ENCODE measurements around the gene DYNC2LI1.
A peak's percentile ranks its signal among the peaks of the same experiment; 100 is the strongest.

Gene DYNC2LI1

DNA sequence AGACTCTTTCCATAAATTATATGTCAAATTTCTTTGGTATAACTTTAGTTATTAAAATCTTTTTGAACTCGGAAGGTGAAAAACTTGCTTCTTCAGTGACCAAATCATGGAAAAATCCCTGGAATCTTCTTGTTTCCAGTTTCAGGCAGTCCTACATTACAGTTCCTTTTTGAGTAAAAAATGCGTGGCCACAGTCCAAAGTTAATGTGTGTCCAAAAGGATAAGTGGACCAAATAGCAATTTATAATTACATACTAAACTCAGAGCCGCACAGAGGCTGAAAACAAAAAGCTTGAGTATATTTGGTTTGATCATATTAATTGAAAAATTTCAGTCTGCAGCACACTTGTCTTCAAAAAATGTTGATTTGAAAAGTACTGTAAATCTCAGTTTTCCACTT, 28.4 kb upstream of the DYNC2LI1 start:
- H3K4me3 ChIP-seq (ENCODE audit: control insufficient read depth, low read depth, low read length): no peak overlapping the region
- DNase-seq (ENCODE audit: low read depth): no peak
- TF ChIP-seq, protein P1, sequence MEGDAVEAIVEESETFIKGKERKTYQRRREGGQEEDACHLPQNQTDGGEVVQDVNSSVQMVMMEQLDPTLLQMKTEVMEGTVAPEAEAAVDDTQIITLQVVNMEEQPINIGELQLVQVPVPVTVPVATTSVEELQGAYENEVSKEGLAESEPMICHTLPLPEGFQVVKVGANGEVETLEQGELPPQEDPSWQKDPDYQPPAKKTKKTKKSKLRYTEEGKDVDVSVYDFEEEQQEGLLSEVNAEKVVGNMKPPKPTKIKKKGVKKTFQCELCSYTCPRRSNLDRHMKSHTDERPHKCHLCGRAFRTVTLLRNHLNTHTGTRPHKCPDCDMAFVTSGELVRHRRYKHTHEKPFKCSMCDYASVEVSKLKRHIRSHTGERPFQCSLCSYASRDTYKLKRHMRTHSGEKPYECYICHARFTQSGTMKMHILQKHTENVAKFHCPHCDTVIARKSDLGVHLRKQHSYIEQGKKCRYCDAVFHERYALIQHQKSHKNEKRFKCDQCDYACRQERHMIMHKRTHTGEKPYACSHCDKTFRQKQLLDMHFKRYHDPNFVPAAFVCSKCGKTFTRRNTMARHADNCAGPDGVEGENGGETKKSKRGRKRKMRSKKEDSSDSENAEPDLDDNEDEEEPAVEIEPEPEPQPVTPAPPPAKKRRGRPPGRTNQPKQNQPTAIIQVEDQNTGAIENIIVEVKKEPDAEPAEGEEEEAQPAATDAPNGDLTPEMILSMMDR (IDR thresholded peaks at IDR 0.05; ENCODE audit: control insufficient read depth, insufficient read depth, low read depth, low read length, missing control alignments): no peak

DNA sequence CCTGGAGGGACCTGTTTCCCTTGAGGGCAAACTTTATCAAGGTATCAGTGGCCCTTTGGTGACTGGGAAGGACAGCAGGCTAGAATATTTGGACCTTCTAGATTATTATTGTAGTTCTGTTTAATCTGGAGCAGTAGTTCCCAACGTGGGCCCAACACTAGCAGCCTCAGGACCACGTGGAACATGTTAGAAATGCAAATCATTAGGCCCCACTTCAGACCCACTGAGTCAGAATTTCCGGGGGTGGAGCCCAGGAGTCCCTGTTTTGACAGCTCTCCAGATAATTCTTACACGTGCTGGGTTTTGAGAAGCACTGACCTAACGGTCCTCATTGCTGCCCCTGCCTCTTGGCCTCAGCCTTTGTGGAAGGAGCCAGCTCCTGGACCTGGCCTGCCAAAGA, 25.5 kb upstream of the DYNC2LI1 start:
- no peak for DNase-seq (ENCODE audit: low read depth)
- H3K4me3 ChIP-seq (ENCODE audit: control insufficient read depth, low read depth, low read length): no peak overlapping the region
- TF ChIP-seq, protein P1 (IDR thresholded peaks at IDR 0.05; ENCODE audit: control insufficient read depth, insufficient read depth, low read depth, low read length, missing control alignments): no peak

DNA sequence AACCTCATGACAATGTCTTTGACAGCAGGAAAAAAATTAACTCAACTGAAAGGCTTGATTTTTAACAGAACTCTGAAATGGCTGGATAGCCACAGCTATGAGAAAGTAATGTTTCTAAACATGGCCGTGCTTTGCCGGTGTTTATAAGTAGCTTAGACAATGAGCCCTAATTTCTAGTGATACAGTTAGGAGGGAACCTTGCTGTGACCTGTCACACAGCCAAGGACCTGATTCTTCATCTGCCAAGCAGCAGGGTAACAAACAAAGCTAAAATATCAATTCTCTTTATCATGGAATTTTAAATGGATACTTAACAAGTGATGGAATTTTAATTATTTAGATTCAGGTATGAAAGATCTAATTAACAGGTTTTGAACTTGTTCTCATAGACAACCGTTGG, 24.3 kb upstream of the DYNC2LI1 start:
- no peak overlapping the region for H3K4me3 ChIP-seq (ENCODE audit: control insufficient read depth, low read depth, low read length)
- TF ChIP-seq, protein P1 (IDR thresholded peaks at IDR 0.05; ENCODE audit: control insufficient read depth, insufficient read depth, low read depth, low read length, missing control alignments): no peak
- DNase-seq (ENCODE audit: low read depth): no peak

DNA sequence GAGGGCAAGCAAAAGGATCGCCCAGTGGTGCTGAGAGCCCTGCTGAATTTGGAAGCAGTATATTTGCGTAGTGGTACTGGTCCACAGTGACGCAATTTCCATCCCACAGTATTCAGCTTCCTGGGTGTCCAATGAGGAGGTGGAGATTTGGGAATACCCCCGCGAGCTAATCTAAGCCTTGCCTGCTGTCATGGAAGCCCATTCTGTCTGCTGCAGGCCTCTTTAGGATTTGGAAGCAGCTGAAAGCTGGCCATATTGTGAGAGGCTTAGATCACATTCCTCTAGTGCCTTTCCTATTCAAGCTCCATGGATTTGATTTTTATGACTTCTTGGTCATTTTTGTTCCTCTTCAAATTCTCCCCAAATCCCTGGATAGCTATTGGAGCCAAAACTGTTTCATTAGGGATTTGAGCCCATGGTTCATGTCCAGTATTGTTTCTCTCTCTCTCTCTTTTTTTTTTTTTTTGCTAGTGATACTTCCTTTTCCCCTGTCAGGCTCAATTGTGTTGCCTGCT, 22.3 kb upstream of the DYNC2LI1 start:
- no peak for DNase-seq (ENCODE audit: low read depth)
- no peak overlapping the region for H3K4me3 ChIP-seq (ENCODE audit: control insufficient read depth, low read depth, low read length)
- TF ChIP-seq, protein P1 (IDR thresholded peaks at IDR 0.05; ENCODE audit: control insufficient read depth, insufficient read depth, low read depth, low read length, missing control alignments): no peak

DNA sequence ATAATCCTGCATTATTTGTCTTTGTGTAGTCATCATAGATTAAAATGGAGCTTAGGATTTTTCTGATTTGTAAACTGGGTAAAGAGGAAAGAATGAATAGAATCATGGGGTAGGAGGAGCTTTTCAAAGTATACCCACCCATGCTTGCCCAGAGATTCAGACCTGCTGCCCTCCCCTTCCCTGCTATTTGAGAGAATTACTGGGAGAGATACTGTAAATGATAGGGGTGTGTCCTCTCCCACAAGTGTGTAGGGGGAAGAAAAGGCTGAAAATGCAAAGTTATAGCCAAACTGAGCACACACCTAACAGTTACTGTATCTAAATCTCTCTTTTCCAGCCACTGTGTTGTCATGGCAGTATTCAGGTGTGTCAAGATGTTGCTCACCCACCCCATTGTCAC, 21.5 kb upstream of the DYNC2LI1 start:
- DNase-seq (ENCODE audit: low read depth): no peak
- TF ChIP-seq, protein P1 (IDR thresholded peaks at IDR 0.05; ENCODE audit: control insufficient read depth, insufficient read depth, low read depth, low read length, missing control alignments): no peak
- H3K4me3 ChIP-seq (ENCODE audit: control insufficient read depth, low read depth, low read length): no peak overlapping the region

DNA sequence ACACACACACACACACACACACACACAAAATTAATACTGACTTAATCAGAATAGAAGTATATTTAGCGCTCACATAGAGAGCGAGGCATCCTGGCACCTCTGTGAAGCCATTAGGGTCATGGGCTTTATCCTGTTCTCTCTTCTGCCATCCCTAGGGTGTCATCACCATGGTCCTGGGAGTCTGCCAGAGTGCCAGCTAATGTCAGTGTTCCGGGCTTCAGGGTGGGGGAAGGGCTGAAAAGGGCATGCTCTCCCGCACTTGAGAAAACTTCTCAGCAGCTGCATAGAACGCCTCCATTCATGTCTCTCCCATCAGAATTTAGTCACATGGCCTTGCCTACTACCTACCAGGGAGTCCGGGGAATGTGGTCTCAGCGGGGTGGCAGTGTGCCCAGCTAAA, 19.7 kb upstream of the DYNC2LI1 start:
- TF ChIP-seq, protein P1 (IDR thresholded peaks at IDR 0.05; ENCODE audit: control insufficient read depth, insufficient read depth, low read depth, low read length, missing control alignments): no peak
- no peak overlapping the region for H3K4me3 ChIP-seq (ENCODE audit: control insufficient read depth, low read depth, low read length)
- DNase-seq (ENCODE audit: low read depth): no peak

DNA sequence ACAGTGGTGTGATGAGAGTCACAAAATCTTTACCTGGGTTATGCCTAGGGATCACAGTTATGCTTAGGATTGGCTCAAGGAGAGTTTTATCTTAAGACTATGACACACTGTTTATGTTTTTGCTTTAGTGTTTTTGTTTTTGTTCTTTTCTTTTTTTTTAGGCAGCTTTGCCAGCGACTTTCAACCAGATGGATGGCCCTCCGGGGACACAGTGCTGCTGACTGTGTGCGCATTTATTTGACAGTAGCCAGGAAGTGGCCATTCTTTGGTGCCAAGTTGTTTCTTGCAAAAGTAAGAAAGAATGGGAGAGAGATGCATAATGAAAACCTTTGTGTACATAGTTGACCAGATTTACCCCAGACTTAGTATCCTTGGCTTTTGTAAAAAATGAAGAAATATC, 15.1 kb upstream of the DYNC2LI1 start:
- H3K4me3 ChIP-seq (ENCODE audit: control insufficient read depth, low read depth, low read length): no peak overlapping the region
- TF ChIP-seq, protein P1 (IDR thresholded peaks at IDR 0.05; ENCODE audit: control insufficient read depth, insufficient read depth, low read depth, low read length, missing control alignments): no peak
- peak; percentile 11 for DNase-seq (ENCODE audit: low read depth)

Measured in AG09309 (cell line).